HepG2 (cell line): Measurements from ENCODE around the gene HECTD4. TPM values are rescaled to one million over a fixed set of nuclear protein-coding genes. Genes with fewer than 3 reads are reported as not detected.

ENCODE experiments used
- ATRX ChIP-seq: sonication (generic); formaldehyde crosslinking; IDR thresholded peaks from 2 replicates; pipeline ENCODE4 v1.4.0; 2020; ENCODE audit warnings: missing genetic modification reagents, borderline replicate concordance
- ETV6 ChIP-seq: sonication (generic); formaldehyde crosslinking; conservative IDR thresholded peaks from 2 replicates; pipeline ENCODE4 v1.4.0; 2020; ENCODE audit warnings: missing genetic modification reagents
- FIP1L1 ChIP-seq: fragments of 200-400 bp; formaldehyde crosslinking; IDR thresholded peaks from 2 replicates; pipeline ENCODE4 v1.6.1; 2018; ENCODE audit warnings: low read depth, mild to moderate bottlenecking, low read length, moderate library complexity, borderline replicate concordance; ENCODE audit not compliant: insufficient read depth
- FOXA1 ChIP-seq, 2 experiments: fragments of 450-650 bp in 1 of 2; sonication (generic) in 1 of 2; formaldehyde crosslinking in 1 of 2; IDR thresholded peaks; 2 replicates each; pipeline versions ENCODE4 v1.4.0 to v1.6.1; 2016 to 2020; ENCODE audit warnings: missing genetic modification reagents in 1 of 2
- HCFC1 ChIP-seq: fragments of 150-350 bp; IDR thresholded peaks from 2 replicates; pipeline ENCODE4 v1.6.1; 2014; ENCODE audit warnings: low read depth, low read length
- KLF16 ChIP-seq, 2 experiments: sonication (generic) in 1 of 2; formaldehyde crosslinking in 1 of 2; IDR thresholded peaks; 2 replicates each; pipeline versions ENCODE4 v1.6.1 to v1.8.0; 2016 to 2023; ENCODE audit warnings: missing genetic modification reagents in 2 of 2, missing compliant biosample characterization in 1 of 2
- KLF6 ChIP-seq: IDR thresholded peaks from 2 replicates; pipeline ENCODE4 v1.8.0; 2016; ENCODE audit warnings: missing biosample characterization, missing genetic modification reagents
- MLXIP ChIP-seq: sonication (generic); formaldehyde crosslinking; IDR thresholded peaks from 2 replicates; pipeline ENCODE4 v1.9.0; 2021; ENCODE audit warnings: missing genetic modification reagents, borderline replicate concordance
- MYC ChIP-seq: sonication (generic); formaldehyde crosslinking; IDR thresholded peaks from 2 replicates; pipeline ENCODE4 v1.9.0; 2021; ENCODE audit warnings: missing genetic modification reagents, borderline replicate concordance
- NBN ChIP-seq: fragments of 450-650 bp; conservative IDR thresholded peaks from 2 replicates; pipeline ENCODE4 v1.6.1; 2017
- NCOA1 ChIP-seq: sonication (generic); formaldehyde crosslinking; IDR thresholded peaks from 2 replicates; pipeline ENCODE4 v1.9.0; 2021; ENCODE audit warnings: missing genetic modification reagents
- NPAS2 ChIP-seq: sonication (generic); formaldehyde crosslinking; IDR thresholded peaks from 2 replicates; pipeline ENCODE4 v1.8.0; 2022; ENCODE audit warnings: mild to moderate bottlenecking, missing genetic modification reagents, borderline replicate concordance
- SMAD3 ChIP-seq: sonication (generic); formaldehyde crosslinking; IDR thresholded peaks from 2 replicates; pipeline ENCODE4 v1.4.0; 2020; ENCODE audit warnings: missing genetic modification reagents
- SMARCE1 ChIP-seq: fragments of 450-650 bp; IDR thresholded peaks from 2 replicates; pipeline ENCODE4 v1.6.1; 2017; ENCODE audit warnings: borderline replicate concordance
- SUZ12 ChIP-seq: fragments of 150-350 bp; IDR thresholded peaks from 2 replicates; pipeline ENCODE4 v1.6.1; 2014; ENCODE audit warnings: low read depth, low read length
- ZBTB7A ChIP-seq: sonication (generic); formaldehyde crosslinking; IDR thresholded peaks from 2 replicates; pipeline ENCODE4 v1.8.0; 2022; ENCODE audit warnings: mild to moderate bottlenecking, missing genetic modification reagents
- ZNF274 ChIP-seq: sonication (generic); formaldehyde crosslinking; IDR thresholded peaks from 2 replicates; pipeline ENCODE4 v1.5.1; 2020; ENCODE audit warnings: mild to moderate bottlenecking, missing genetic modification reagents
- ZNF292 ChIP-seq: sonication (generic); formaldehyde crosslinking; IDR thresholded peaks from 2 replicates; pipeline ENCODE4 v1.8.1; 2022; ENCODE audit warnings: mild to moderate bottlenecking, low read depth, missing genetic modification reagents, borderline replicate concordance
- ZNF570 ChIP-seq: sonication (generic); formaldehyde crosslinking; IDR thresholded peaks from 2 replicates; pipeline ENCODE4 v1.4.0; 2020; ENCODE audit warnings: mild to moderate bottlenecking, missing genetic modification reagents, borderline replicate concordance
- ZNF605 ChIP-seq: sonication (generic); formaldehyde crosslinking; IDR thresholded peaks from 2 replicates; pipeline ENCODE4 v1.8.0; 2022; ENCODE audit warnings: mild to moderate bottlenecking, missing genetic modification reagents
- ZNF660 ChIP-seq: sonication (generic); formaldehyde crosslinking; IDR thresholded peaks from 2 replicates; pipeline ENCODE4 v1.5.1; 2020; ENCODE audit warnings: mild to moderate bottlenecking, low read depth, missing genetic modification reagents, borderline replicate concordance
- ZNF773 ChIP-seq: sonication (generic); formaldehyde crosslinking; IDR thresholded peaks from 2 replicates; pipeline ENCODE4 v1.4.0; 2020; ENCODE audit warnings: missing genetic modification reagents, borderline replicate concordance
- polyA plus RNA-seq, 8 experiments: library from polyadenylated mRNA; depleted of rRNA in 3 of 8; stranded (reverse) in 7 of 8; unstranded in 1 of 8; fragments of >200 nt; fragmentation: Illumina TruSeq in 4 of 8; extraction: Trizol in 4 of 8; gene quantifications; 2 replicates each; pipeline versions ENCODE4 v1.2.1 to v1.2.3, GENCODE V29; 2011 to 2016; ENCODE audit warnings: low read depth in 4 of 8, missing spikeins in 1 of 8, mixed read lengths in 1 of 8; ENCODE audit not compliant: insufficient read depth in 1 of 8
- total RNA-seq, 5 experiments: library from RNA; depleted of rRNA; stranded (reverse); fragments of >200 nt; fragmentation: Illumina TruSeq; extraction: Trizol; gene quantifications; 2 replicates each; pipeline ENCODE4 v1.2.3, GENCODE V29; 2016; ENCODE audit warnings: low read depth in 1 of 5
- TF ChIP-seq, protein P1 (sequence below): sonication (generic); formaldehyde crosslinking; IDR thresholded peaks from 2 replicates; pipeline ENCODE4 v1.5.1; 2020; ENCODE audit warnings: missing genetic modification reagents, mild to moderate bottlenecking, borderline replicate concordance
- TF ChIP-seq, protein P2 (sequence below): IDR thresholded peaks from 2 replicates; pipeline ENCODE4 v1.6.1; 2018; ENCODE audit warnings: missing genetic modification reagents, mild to moderate bottlenecking, missing compliant biosample characterization

Gene HECTD4
- total and polyA plus RNA-seq, 2 of the 13 experiments (the other 11 are each of a cell fraction or from before 2014, with no cell fraction given): 9.0 to 11.4 TPM

DNA sequence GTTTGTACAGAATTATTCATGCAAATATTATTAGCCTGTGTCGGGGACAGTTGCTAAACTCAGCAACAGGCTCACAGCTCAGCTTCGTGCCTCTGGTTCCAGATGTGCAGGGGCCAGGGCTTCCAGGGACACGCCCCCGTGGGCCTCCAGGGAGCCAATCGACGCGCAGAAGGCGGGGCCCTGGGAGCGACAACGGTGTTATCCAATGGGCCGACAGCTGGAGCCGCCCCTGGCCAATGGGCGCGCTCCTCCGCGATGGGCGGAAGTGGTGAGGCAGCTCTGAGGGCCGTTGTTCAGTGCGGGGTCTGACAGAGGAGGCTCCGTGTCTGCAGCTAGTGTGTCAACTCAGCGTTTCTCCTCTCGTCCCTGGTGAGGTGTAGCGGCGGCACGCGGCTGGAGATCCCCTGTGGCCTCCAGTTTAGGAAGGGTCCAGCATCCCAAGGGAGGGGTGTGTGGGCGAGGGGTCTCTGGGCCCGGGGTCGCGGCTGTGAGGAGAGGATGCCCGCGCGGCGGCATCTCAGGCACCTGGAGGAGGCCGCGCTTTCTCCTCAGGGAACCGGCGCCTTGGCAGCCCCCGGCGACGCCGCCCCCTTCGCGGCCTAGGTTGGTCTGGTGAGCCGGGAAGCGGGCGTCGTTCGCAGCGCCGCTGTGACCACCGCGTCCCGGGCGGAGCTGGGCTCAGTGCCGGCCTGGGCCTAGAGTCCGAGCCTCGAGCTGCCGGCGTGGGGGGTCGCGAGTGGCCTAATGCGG lies 256.8 kb downstream of the HECTD4 start, which contains the start of gene TRAFD1 (continued):
- TF ChIP-seq MLXIP (CRISPR knock-in tag) (peak; percentile 86), ZBTB7A (CRISPR knock-in tag) (peak; percentile 31; the same call in 1 of the 2 replicates), FOXA1 (IDR thresholded peaks at IDR 0.05) (no peak), FOXA1 (CRISPR knock-in tag; IDR thresholded peaks at IDR 0.05) (no peak), ATRX (no peak), KLF6 (no peak), SUZ12 (no peak), NBN (no peak), KLF16 (CRISPR knock-in tag; IDR thresholded peaks at IDR 0.05) (no peak), ETV6 (CRISPR knock-in tag) (no peak), MYC (CRISPR knock-in tag) (peak; percentile 69; the same call in 1 of the 2 replicates), ZNF274 (CRISPR knock-in tag) (peak; percentile 83; the same call in 1 of the 2 replicates), HCFC1 (peak; percentile 20; the same call in 1 of the 2 replicates), ZNF570 (CRISPR knock-in tag) (no peak), SMAD3 (CRISPR knock-in tag) (no peak; the same call in 1 of the 2 replicates), SMARCE1 (no peak), ZNF292 (CRISPR knock-in tag) (peak; percentile 90), FIP1L1 (no peak), NCOA1 (CRISPR knock-in tag) (no peak), ZNF660 (CRISPR knock-in tag) (no peak), NPAS2 (CRISPR knock-in tag) (no peak), ZNF773 (CRISPR knock-in tag) (0 out of 2 replicates have a peak, but pooled peaks have one; percentile 50), ZNF605 (CRISPR knock-in tag) (peak; percentile 58)
- TF ChIP-seq, protein P1, sequence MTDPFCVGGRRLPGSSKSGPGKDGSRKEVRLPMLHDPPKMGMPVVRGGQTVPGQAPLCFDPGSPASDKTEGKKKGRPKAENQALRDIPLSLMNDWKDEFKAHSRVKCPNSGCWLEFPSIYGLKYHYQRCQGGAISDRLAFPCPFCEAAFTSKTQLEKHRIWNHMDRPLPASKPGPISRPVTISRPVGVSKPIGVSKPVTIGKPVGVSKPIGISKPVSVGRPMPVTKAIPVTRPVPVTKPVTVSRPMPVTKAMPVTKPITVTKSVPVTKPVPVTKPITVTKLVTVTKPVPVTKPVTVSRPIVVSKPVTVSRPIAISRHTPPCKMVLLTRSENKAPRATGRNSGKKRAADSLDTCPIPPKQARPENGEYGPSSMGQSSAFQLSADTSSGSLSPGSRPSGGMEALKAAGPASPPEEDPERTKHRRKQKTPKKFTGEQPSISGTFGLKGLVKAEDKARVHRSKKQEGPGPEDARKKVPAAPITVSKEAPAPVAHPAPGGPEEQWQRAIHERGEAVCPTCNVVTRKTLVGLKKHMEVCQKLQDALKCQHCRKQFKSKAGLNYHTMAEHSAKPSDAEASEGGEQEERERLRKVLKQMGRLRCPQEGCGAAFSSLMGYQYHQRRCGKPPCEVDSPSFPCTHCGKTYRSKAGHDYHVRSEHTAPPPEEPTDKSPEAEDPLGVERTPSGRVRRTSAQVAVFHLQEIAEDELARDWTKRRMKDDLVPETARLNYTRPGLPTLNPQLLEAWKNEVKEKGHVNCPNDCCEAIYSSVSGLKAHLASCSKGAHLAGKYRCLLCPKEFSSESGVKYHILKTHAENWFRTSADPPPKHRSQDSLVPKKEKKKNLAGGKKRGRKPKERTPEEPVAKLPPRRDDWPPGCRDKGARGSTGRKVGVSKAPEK (CRISPR knock-in tag): no peak
- TF ChIP-seq, protein P2, sequence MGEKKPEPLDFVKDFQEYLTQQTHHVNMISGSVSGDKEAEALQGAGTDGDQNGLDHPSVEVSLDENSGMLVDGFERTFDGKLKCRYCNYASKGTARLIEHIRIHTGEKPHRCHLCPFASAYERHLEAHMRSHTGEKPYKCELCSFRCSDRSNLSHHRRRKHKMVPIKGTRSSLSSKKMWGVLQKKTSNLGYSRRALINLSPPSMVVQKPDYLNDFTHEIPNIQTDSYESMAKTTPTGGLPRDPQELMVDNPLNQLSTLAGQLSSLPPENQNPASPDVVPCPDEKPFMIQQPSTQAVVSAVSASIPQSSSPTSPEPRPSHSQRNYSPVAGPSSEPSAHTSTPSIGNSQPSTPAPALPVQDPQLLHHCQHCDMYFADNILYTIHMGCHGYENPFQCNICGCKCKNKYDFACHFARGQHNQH (CRISPR knock-in tag): peak; percentile 48; the same call in 1 of the 2 replicates
